Esophagus squamous epithelium (tissue), 5 donors: Measurements from ENCODE around the gene SECTM1. TPM values are rescaled to one million over a fixed set of nuclear protein-coding genes. Genes with fewer than 3 reads are reported as not detected.
"Not testable (repeated sequence)": the region's sequence is repeated elsewhere in the genome, so short reads cannot be mapped to it uniquely, and the experiment has no call there.

Source experiments
- DNase-seq: peaks from one replicate; lab custom pipeline; 2025; lab: John Stamatoyannopoulos, UW
- H3K27ac ChIP-seq, 4 donors: fragments of 200-600 bp; sonication (generic); one replicate each; pipeline ENCODE4 v1.5.1; 2016 to 2019; ENCODE audit warnings: mild to moderate bottlenecking in 1 of 4
- H3K27me3 ChIP-seq, 4 donors: fragments of 200-600 bp; sonication (generic); 1 replicate in 3 of 4; 2 replicates in 1 of 4; pipeline versions ENCODE4 v1.5.1 to v1.6.0; 2017 to 2021; ENCODE audit warnings: antibody characterized with exemption in 1 of 4
- H3K36me3 ChIP-seq, 3 donors: fragments of 200-600 bp; sonication (generic); one replicate each; pipeline ENCODE4 v1.5.1; 2016 to 2019
- H3K4me1 ChIP-seq, 3 donors: fragments of 200-600 bp; sonication (generic); one replicate each; pipeline ENCODE4 v1.5.1; 2017 to 2019
- H3K4me3 ChIP-seq, 4 donors: fragments of 200-600 bp; sonication (generic); 1 replicate in 3 of 4; 2 replicates in 1 of 4; pipeline ENCODE4 v1.5.1; 2016 to 2019; ENCODE audit warnings: mild to moderate bottlenecking in 2 of 4, moderate library complexity in 1 of 4
- H3K9me3 ChIP-seq, 3 donors: fragments of 200-600 bp; sonication (generic); one replicate each; pipeline ENCODE4 v1.5.1; 2016 to 2019
- POLR2A ChIP-seq, 4 donors: fragments of 450-650 bp; IDR thresholded peaks; one replicate each; pipeline ENCODE4 v1.6.1; 2017; ENCODE audit warnings: antibody characterized with exemption in 4 of 4, mild to moderate bottlenecking in 4 of 4, moderate library complexity in 3 of 4
- WGBS, 2 donors: methylation state at CpG; one replicate each; pipeline ENCODE4 v1.1.5; 2018; 5-methylcytosine and 5-hydroxymethylcytosine counted together
- intact Hi-C: fragments of 100-400 bp; cut with DNase I; formaldehyde crosslinking; loops from one replicate; pipeline ENCODE4 v1.15.0; 2022
- total RNA-seq, 4 donors: library from RNA; depleted of rRNA; stranded (reverse); fragments of >200 nt; gene quantifications; one replicate each; pipeline ENCODE4 v1.1.0, GENCODE V29; 2016
- TF ChIP-seq, protein P1 (sequence below), 6 experiments: fragments of 450-650 bp in 4 of 6; fragments of 200-600 bp in 2 of 6; sonication (generic) in 2 of 6; IDR thresholded peaks; one replicate each; pipeline ENCODE4 v1.5.1; 2016 to 2019; ENCODE audit warnings: antibody characterized with exemption in 6 of 6, mild to moderate bottlenecking in 4 of 6, moderate library complexity in 4 of 6
- donor health status: DM: yes; HTN: yes; CAD: no.

Gene SECTM1
- total RNA-seq, 4 donors from 2014 or later: 4.3 to 19.5 (median 6.5) TPM

- H3K4me3 ChIP-seq: no peak overlapping the region
- intact Hi-C loops: no loop called here
- no peak for TF ChIP-seq POLR2A (IDR thresholded peaks at IDR 0.05)
- TF ChIP-seq, protein P1, sequence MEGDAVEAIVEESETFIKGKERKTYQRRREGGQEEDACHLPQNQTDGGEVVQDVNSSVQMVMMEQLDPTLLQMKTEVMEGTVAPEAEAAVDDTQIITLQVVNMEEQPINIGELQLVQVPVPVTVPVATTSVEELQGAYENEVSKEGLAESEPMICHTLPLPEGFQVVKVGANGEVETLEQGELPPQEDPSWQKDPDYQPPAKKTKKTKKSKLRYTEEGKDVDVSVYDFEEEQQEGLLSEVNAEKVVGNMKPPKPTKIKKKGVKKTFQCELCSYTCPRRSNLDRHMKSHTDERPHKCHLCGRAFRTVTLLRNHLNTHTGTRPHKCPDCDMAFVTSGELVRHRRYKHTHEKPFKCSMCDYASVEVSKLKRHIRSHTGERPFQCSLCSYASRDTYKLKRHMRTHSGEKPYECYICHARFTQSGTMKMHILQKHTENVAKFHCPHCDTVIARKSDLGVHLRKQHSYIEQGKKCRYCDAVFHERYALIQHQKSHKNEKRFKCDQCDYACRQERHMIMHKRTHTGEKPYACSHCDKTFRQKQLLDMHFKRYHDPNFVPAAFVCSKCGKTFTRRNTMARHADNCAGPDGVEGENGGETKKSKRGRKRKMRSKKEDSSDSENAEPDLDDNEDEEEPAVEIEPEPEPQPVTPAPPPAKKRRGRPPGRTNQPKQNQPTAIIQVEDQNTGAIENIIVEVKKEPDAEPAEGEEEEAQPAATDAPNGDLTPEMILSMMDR (IDR thresholded peaks at IDR 0.05): no peak
- no peak overlapping the region for H3K27ac ChIP-seq
- DNase-seq: no peak
- H3K4me1 ChIP-seq: peaks cover 0 to 9% (median 3%) of the 10 kb centered on the region in 3 donors
- H3K9me3 ChIP-seq: no peaks in the 10 kb centered on the region
- WGBS, 2 donors: 44 to 72% methylated on average over 7 to 11 of the region's 11 CpGs
- peaks cover 0 to 51% (median 0%) of the 10 kb centered on the region in 4 donors for H3K27me3 ChIP-seq
- H3K36me3 ChIP-seq: no peaks in the 10 kb centered on the region
These were observed 15.3 kb upstream of the SECTM1 start for GRCh38 chr17:82348866-82349265.

DNA sequence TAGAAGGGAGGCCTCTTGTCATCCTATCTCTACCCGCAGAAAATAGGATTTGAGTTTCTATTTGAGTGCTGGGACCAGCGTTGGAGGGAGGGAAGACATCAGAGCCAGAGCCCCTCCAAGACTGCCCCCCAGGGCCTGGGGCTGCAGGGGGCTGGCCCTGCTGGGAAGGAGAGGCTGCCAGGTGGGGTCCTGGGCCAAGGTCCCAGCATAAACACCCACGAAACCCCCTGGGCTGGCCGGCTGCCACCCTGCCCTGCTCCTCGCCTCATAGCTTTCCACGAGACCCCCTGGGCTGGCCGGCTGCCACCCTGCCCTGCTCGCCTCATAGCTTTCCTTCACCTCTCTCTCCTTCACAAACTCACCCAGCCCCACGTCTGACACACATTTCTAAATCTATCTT, 14.9 kb upstream of the SECTM1 start:
- no peaks in the 10 kb centered on the region for H3K9me3 ChIP-seq
- H3K27me3 ChIP-seq: peaks cover 0 to 46% (median 0%) of the 10 kb centered on the region in 4 donors
- intact Hi-C loops: no loop called here
- H3K36me3 ChIP-seq: no peaks in the 10 kb centered on the region
- TF ChIP-seq, protein P1 (IDR thresholded peaks at IDR 0.05): no peak
- TF ChIP-seq POLR2A (IDR thresholded peaks at IDR 0.05): no peak
- 69 to 82% methylated on average over 6 to 8 of the region's 9 CpGs for WGBS, 2 donors
- H3K4me1 ChIP-seq: peaks cover 0 to 9% (median 3%) of the 10 kb centered on the region in 3 donors
- H3K4me3 ChIP-seq: no peak overlapping the region
- DNase-seq: no peak
- no peak overlapping the region for H3K27ac ChIP-seq

DNA sequence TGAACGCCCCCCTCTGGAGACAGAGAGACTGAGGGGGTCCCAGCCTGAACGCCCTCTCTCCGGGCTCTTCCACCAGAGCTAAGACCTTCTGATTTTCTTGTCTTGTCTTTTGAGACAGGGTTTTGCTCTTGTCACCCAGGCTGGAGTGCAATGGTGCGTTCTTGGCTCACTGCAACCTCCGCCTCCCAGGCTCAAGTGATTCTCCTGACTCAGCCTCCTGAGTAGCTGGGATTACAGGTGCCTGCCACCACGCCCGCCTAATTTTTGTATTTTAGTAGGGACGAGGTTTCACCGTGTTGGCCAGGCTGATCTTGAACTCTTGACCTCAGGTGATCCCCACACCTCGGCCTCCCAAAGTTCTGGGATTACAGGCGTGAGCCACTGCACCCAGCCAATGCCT, 14.4 kb upstream of the SECTM1 start:
- intact Hi-C loops, H3K4me3 ChIP-seq, H3K27ac ChIP-seq: not testable (repeated sequence)

GRCh38 chr17:82346342-82347300, 13.1 kb upstream of the SECTM1 start:
- Histone ChIP-seq H3K4me1 (peaks cover 0 to 3% (median 0%) of the 10 kb centered on the region in 3 donors), H3K4me3 (no peak overlapping the region), H3K27ac (no peak overlapping the region), H3K27me3 (peaks cover 0 to 56% (median 0%) of the 10 kb centered on the region in 4 donors), H3K9me3 (no peaks in the 10 kb centered on the region), H3K36me3 (no peaks in the 10 kb centered on the region)
- no peak for DNase-seq
- WGBS, 2 donors: 69 to 74% methylated on average over 14 to 15 of the region's 28 CpGs
- TF ChIP-seq, protein P1 (IDR thresholded peaks at IDR 0.05): no peak
- TF ChIP-seq POLR2A (IDR thresholded peaks at IDR 0.05): no peak
- intact Hi-C loops: no loop called here

More for the DNA sequence above, 14.4 kb upstream of the SECTM1 start:
- 61 to 77% methylated on average over 10 to 11 of the region's 11 CpGs for WGBS, 2 donors
- not testable (repeated sequence) for H3K36me3 ChIP-seq, DNase-seq, H3K4me1 ChIP-seq, H3K9me3 ChIP-seq
- H3K27me3 ChIP-seq: peaks cover 0 to 44% (median 0%) of the 10 kb centered on the region in 4 donors

DNA sequence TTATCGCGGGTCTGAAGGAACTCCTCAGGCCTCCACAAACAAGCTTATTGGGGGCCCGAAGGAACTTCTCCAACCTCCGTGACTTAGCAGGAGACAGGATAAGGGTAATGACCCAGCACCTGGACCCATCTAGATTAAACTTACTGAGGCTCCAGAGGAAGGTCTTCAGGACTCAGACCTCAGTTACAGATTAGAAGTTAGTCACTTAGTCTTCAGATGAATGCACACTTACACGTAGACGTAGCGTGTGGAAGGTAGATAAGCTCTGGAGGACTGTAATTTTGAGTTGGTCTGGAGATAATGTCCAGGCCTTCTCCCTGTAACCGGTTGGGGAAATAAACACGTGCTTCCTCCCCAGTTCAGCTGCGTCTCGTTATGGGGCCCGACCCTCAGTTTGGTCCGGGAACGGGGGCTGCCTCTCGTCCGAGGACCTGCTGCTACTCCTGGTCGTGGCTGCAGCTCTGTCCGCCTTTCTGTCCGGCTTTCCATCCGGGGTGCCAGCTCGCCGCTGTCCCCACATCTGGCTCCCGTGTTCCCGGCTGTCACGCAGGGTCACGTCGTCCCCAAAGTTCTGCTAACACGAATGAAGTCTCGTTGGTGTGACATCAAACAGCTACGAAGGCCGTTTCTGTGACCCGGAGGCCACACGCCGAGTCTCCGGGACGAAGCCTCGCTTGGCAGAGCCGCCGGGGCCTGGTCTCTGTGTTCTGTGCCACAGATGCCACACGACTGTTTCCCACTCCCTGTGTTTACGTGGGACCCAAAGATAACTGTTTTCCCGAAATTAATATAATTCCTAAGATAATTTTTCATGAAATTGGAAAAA, 11.8 kb upstream of the SECTM1 start:
- Histone ChIP-seq H3K27ac (no peak overlapping the region), H3K9me3 (no peaks in the 10 kb centered on the region), H3K4me1 (no peaks in the 10 kb centered on the region), H3K27me3 (peaks cover 0 to 43% (median 0%) of the 10 kb centered on the region in 4 donors), H3K36me3 (no peaks in the 10 kb centered on the region), H3K4me3 (no peak overlapping the region)
- WGBS, 2 donors: 84 to 87% methylated on average over 28 to 29 of the region's 42 CpGs
- DNase-seq: no peak
- intact Hi-C loops: no loop called here
- TF ChIP-seq POLR2A (IDR thresholded peaks at IDR 0.05): no peak
- TF ChIP-seq, protein P1 (IDR thresholded peaks at IDR 0.05): no peak
